SK-N-SH treated with all-trans-retinoic acid at 6 μM for 48 hours (cell line): ENCODE measurements around the gene RNU7-1.

ENCODE experiments used
- ISL1 ChIP-seq: fragments of 250-450 bp; sonication (Bioruptor Pico); IDR thresholded peaks from 2 replicates; pipeline ENCODE4 v2.1.2; 2022; ENCODE audit warnings: mild to moderate bottlenecking, moderate library complexity
- PATZ1 ChIP-seq: fragments of 250-450 bp; sonication (Bioruptor Pico); IDR thresholded peaks from 2 replicates; pipeline ENCODE4 v1.8.0; 2020; ENCODE audit warnings: mild to moderate bottlenecking, moderate library complexity, borderline replicate concordance
- RARB ChIP-seq: fragments of 250-450 bp; sonication (Bioruptor Pico); IDR thresholded peaks from 2 replicates; pipeline ENCODE4 v1.8.0; 2021; ENCODE audit warnings: mild to moderate bottlenecking, moderate library complexity
- TCF4 ChIP-seq: fragments of 250-450 bp; sonication (Bioruptor Pico); IDR thresholded peaks from 2 replicates; pipeline ENCODE4 v1.8.0; 2021; ENCODE audit warnings: mild to moderate bottlenecking, moderate library complexity, borderline replicate concordance
- TOX ChIP-seq: fragments of 250-450 bp; sonication (Bioruptor Pico); IDR thresholded peaks from 2 replicates; pipeline ENCODE4 v1.8.0; 2021; ENCODE audit warnings: mild to moderate bottlenecking, moderate library complexity, borderline replicate concordance
- ZFP30 ChIP-seq: fragments of 450-650 bp; formaldehyde crosslinking; IDR thresholded peaks from 2 replicates; pipeline ENCODE4 v1.5.0; 2022; ENCODE audit warnings: mild to moderate bottlenecking, moderate library complexity
- ZNF565 ChIP-seq: fragments of 450-650 bp; formaldehyde crosslinking; conservative IDR thresholded peaks from 2 replicates; pipeline ENCODE4 v1.5.0; 2020; ENCODE audit warnings: low read depth, mild to moderate bottlenecking, moderate library complexity
- ZNF8 ChIP-seq: fragments of 450-650 bp; formaldehyde crosslinking; IDR thresholded peaks from 2 replicates; pipeline ENCODE4 v1.5.0; 2020; ENCODE audit warnings: mild to moderate bottlenecking, moderate library complexity

GRCh38 chr12:6978188-6978587 is 34.6 kb downstream of the RNU7-1 start:
- no peak for TF ChIP-seq PATZ1 (CRISPR knock-in tag)
- TF ChIP-seq TOX (CRISPR knock-in tag), result no peak
- no peak for TF ChIP-seq ZFP30 (CRISPR knock-in tag)
- no peak for TF ChIP-seq ZNF565 (CRISPR knock-in tag)
- TF ChIP-seq RARB (CRISPR knock-in tag), result no peak
- no peak for TF ChIP-seq TCF4 (CRISPR knock-in tag)
- no peak for TF ChIP-seq ISL1 (CRISPR knock-in tag)
- no peak for TF ChIP-seq ZNF8 (CRISPR knock-in tag)
